Umbilical cord (tissue), 2 donors: ENCODE data around the gene RAB6B. TPM values are rescaled to one million over a fixed set of nuclear protein-coding genes. Genes with fewer than 3 reads are reported as not detected.

Experiments
- DNase-seq: peaks from one replicate; pipeline ENCODE4 v3.0.0-alpha.2; 2015; ENCODE audit warnings: low spot score
- total RNA-seq: library from RNA; depleted of rRNA; stranded (reverse); fragments of >200 nt; gene quantifications from one replicate; pipeline ENCODE4 v1.2.3, GENCODE V29; 2014; ENCODE audit warnings: low replicate concordance; ENCODE audit not compliant: insufficient read depth

Gene RAB6B
- 2.6 TPM for total RNA-seq

DNA sequence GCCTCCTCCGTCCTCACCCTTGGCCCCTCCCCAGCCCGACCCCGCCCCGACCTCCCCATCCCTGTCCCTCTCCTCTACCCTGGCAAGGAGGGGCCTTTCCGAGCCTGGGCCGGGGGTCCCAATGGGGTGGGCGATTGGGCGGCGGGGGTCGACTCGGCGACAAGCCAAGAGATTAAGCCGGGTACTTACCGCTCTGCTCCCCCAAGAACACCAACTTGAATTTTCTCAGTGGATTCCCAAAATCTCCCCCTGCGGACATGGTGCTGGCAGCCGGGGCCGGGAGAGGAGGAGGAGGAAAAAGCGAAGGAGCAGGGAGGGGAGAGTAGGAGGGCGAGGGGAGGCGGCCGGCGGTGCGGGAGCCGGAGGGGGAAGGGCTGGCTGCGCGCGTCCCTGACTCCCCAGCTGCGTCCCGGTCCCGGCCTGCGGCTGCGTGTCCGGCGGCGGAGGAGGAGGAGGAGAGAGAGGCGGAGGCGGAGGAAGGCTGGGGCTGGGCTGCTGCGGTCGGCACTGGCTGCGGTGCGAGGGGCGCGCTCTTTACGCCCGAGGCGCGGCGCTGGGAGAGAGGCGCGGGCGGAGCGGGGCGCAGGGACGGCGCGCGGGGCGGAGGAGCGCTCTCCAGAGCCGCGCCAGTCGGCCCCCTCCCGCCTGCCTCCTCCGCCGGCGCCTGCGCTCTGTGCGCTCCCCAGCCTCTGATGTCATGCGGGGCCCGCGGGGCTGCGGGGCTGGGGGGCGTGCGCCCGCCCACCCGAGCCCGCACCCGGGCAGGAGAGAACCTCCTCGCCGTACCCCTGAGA, at the start of gene RAB6B:
Gene RAB6B, minus strand, starts transcription at position 675 of the 794 bp plus-strand sequence. Its CDS starts 416 bp downstream, at position 259.
- peak; percentile 68 for DNase-seq

GRCh38 chr3:133944641-133945380, 49.1 kb upstream of the RAB6B start:
- peak; percentile 56 for DNase-seq

DNA sequence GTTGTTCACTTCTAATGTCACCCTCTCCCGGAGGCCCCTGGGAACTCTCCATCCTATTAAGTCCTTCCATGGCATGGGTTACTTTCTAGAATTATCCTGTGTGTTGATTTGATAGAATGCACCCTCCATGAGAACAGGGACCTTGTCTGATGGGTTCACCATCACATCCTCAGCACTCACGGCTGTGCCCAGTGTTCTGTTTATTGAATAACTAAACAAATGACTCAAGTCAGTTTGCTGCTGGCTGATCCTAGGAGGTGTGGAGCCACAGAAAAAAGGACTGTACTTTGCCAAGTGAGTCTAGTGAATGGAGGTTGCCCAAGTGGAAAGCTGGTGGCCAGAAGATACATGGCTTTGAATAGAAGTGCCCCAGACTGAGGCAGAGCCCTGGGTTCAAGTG, 48.5 kb upstream of the RAB6B start:
- no peak for DNase-seq

DNA sequence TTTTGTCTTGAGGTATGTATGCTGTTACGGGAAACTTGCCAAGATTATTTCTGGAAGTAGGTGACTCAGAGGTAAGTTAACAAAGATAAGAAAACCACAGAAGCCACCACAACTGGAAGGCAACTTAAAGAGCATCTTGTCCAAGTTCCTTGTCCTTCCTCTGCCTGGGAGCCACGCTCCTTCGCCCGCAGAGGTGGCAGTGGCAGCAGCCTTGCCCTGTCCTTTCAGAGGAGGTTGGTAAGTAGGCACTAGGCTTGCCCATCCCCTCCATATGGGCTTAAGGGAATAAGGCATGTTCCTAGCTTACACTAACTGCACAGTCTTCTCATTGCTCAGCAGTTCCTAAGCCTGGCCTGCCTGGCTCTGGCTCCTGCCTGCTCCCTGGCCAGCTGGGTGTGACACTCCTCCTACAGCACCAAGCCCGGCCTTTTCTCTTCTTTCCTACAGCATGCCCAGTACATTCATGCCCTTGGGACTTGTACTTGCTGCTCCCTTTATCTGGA, 48.0 kb upstream of the RAB6B start:
- peak; percentile 22 for DNase-seq

DNA sequence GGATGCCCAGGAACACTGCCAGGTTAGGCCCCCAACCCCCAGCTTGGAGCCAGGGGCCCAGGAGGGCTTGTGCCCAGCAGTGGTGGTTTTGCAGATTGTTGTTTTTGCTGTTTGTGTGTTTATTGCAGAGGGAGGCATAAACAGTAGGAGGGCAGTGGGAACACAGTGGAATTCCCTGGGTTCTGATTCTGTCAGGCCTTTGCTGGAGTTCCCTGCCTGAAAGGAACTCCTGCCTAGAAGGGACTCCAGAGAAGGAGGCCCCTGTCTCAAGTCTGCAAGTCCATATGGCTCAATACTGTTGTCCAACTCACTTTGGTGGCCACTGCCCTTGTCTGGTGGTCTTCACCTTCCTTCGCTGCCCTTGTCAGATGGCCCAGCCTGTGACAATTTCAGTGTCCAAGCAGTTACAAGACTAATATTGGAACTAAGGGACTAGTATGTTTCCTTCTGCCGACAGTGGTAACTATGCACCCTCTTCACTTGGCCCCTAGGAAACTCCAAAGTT, 47.4 kb upstream of the RAB6B start:
- no peak for DNase-seq

- peak; percentile 23 for DNase-seq
Measured at GRCh38 chr3:133941415-133941821, 45.7 kb upstream of the RAB6B start.

DNA sequence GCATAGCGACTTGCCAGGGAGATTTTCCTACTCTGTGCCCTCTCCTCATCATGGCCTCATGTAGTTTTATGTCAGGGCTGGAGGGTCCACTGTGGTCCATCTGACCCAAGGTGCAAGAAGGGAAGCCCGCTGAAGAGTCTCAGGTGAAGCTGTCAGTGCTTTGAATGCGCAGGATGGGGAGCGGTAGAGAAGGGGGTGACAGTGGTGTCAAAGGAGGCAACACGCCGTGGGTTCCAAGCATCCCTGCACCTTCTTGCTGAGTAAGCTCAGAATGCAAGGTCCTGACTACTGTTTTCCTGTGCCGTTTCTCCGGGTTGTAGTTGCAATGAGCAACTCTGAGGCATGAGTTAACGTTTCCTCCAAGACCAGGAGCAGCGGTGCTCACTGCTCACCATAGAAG, 44.9 kb upstream of the RAB6B start:
- no peak for DNase-seq

GRCh38 chr3:133939463-133939835, 43.8 kb upstream of the RAB6B start:
- DNase-seq, result no peak

DNA sequence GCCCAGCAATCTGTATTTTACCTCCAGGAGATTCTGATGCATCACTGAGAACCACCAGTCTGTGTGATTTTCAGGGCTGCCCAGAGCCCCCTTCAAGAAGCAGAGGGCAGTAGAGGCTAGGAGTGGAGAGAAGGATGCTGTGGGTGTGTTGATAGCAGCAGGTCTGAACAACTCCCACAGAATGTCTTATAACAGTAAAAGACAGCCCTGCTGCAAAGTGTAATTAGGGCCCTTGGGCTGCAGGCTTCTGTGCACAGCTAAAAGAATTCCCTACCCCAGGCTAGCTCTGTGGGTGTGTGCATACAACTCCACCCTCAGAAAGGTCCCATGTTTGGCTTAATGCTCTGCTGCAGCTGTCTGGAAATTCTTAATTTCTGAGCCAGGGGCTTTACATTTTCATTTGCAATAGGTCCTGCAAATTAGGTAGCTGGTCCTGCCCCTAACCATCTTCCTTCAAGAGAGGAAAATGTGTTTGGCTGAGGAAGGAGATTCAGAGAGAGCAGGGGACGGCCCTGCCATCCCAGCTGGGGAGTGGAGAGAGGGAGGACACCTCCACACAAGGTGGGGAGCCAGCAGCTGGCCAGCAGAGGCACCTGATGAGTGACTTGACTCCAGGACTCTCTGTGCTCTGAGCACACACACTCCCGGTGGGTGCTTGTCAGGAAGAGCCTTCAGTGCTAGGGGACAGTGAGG, 43.2 kb upstream of the RAB6B start:
- no peak for DNase-seq

DNA sequence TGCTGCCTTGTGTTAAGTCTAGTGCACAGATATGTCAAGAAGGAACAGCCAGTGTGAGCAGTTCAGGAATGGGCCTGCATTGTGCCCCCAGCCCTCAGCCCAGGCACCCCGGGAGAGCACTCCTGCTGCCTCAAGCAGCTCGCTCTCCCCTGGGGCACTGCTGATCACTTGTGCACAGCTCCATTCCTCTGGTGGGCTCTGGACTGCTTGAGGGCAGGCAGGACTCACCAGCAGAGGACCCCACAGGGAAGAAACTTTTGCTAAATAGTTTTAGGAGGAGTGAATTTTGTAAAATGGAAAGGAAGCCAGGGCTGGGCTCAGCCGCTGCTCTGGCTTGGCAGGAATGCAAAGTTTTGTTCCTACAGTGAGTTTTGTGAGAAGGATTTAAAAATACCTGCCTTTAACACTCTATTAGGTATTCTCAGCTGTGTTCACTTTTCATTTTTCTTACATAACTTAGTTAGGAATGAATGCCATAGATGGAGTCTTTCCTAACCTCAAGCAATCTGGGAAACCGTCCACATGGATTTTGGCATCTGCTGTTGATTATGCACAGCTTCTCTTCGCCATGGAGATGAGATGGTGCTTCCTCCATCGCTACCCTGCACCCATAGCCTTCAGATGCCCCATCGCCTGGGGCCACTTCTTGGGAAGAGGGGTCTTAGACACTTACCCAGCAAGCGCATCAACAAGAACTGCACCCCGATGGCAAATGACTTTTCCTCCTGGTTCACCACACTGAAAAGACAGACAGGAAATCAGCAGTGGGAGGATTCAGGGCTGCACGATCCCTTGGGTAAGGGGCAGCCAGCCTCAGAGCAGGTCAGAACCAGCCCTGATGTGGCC, 42.3 kb upstream of the RAB6B start:
- DNase-seq, result peak; percentile 45

DNA sequence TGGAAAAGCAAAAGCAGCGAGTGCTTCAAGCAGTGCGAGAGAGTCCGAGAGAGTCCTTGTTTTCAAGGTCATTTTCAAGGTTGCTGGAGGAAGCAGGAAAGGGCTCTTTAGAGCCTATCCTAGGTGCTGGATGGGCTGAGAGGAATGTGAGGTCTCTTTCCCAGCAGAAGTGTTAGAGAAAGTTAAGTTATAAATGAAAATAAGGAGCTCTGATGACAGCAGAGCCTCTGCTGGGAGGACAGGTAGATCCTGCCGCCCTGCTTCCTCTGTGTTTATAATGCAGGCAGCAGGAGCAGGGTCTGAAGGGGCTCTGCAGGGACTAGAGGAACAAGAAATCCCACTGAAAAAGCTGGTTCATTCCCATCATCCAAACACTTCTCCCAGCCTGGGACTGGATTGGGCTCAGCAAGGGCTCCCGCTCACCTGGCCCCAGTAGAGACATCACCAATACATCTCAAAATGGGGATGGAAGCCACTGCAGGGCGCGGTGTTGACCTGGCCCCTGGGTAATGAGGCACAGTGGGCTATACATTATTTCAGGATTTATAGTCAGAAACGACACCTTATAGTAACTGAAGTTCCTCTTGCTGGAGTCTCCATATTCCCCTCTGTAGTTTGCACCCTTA, 41.5 kb upstream of the RAB6B start:
- DNase-seq, result no peak

- no peak for DNase-seq
Measured at GRCh38 chr3:133935843-133936769, 40.4 kb upstream of the RAB6B start.

DNA sequence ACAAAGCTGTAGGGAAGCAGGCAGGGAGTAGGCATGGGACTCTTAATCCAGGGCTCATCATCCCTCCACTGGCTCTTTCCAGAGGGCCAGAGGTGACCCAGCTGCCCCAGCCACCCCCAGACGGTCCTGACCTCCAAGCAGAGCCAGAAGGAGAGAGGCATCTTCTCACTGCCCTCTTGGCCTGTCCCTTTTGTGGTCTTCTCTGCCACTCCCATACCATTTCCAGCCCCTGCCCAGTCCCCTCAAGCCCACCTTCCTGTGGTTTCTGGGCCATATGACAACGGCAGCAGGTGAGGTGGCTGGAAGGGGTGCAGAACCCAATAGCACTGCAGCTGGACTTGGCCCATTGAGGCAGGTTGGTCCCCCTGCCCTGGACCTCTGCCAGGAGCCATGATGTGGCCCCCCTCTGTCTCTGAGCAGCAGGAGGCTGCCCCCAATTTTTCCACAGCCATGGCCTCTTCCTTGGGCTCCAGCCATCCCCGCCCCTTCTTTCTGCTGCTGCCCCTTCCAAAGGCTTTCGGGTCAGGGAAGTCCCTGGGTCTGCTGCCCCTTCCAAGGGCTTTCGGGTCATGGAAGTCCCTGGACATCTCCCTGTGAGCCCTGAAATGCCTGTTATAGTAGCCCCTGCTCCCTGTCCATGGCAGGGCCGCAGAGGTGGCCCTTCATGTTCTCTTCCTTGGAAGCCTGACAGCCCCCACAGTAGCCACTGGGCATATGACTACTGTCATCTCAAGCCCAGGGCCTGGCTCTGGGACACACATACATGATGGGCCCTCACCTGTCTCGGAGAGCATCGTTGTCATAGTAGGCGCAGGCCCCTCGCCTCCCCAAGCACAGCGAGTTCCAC, 39.5 kb upstream of the RAB6B start:
- DNase-seq, result no peak

- no peak for DNase-seq
Measured at GRCh38 chr3:133934073-133934970, 38.6 kb upstream of the RAB6B start.

GRCh38 chr3:133933097-133934024, 37.7 kb upstream of the RAB6B start:
- DNase-seq, result no peak

GRCh38 chr3:133932009-133932408, 36.3 kb upstream of the RAB6B start:
- no peak for DNase-seq
